CD4-positive, CD25-positive, alpha-beta regulatory T cell (primary cell): ENCODE results near the gene SCOC. TPM values are rescaled to one million over a fixed set of nuclear protein-coding genes. Genes with fewer than 3 reads are reported as not detected.

Experiments
- ATAC-seq, 2 donors: fragments of 150-1000 bp; cut with Tn5 transposase; one replicate each; pipeline ENCODE4 v1.10.0; 2021; ENCODE audit warnings: low read depth in 2 of 2, moderate number of reproducible peaks in 2 of 2, moderate library complexity in 1 of 2
- DNase-seq, 3 donors: peaks; one replicate each; pipeline versions ENCODE4 v3.0.0 to v3.0.0-alpha.2; 2012 to 2022; ENCODE audit warnings: mixed read lengths in 1 of 3
- H3K27ac ChIP-seq: one replicate; pipeline ENCODE4 v1.7.0; 2013; ENCODE audit warnings: mild to moderate bottlenecking, low read length; ENCODE audit not compliant: insufficient read depth, poor library complexity, severe bottlenecking
- H3K27me3 ChIP-seq: one replicate; pipeline ENCODE4 v1.7.0; 2013; ENCODE audit warnings: low read length; ENCODE audit not compliant: control insufficient read depth, insufficient read depth
- H3K36me3 ChIP-seq: one replicate; pipeline ENCODE4 v1.7.0; 2013; ENCODE audit warnings: mild to moderate bottlenecking, low read length, moderate library complexity; ENCODE audit not compliant: control insufficient read depth, insufficient read depth
- H3K4me1 ChIP-seq: 2 replicates; pipeline ENCODE4 v1.7.0; 2013; ENCODE audit warnings: mild to moderate bottlenecking, low read length; ENCODE audit not compliant: insufficient read depth, control insufficient read depth, poor library complexity, severe bottlenecking
- H3K4me3 ChIP-seq: one replicate; pipeline ENCODE4 v1.7.0; 2013; ENCODE audit warnings: low read depth, mild to moderate bottlenecking, low read length, moderate library complexity
- H3K9me3 ChIP-seq, 2 experiments: 1 replicate in 1 of 2; 2 replicates in 1 of 2; pipeline ENCODE4 v1.7.0; 2013; ENCODE audit warnings: low read length in 2 of 2, mild to moderate bottlenecking in 1 of 2, moderate library complexity in 1 of 2; ENCODE audit not compliant: control insufficient read depth in 2 of 2
- H3K27ac Mint-ChIP-seq, 3 donors: one replicate each; pipeline ENCODE4 v1.8.0; 2020 to 2022; ENCODE audit warnings: mild to moderate bottlenecking in 3 of 3, mixed read lengths in 3 of 3, moderate library complexity in 2 of 3
- H3K27me3 Mint-ChIP-seq: one replicate; pipeline ENCODE4 v1.8.0; 2022; ENCODE audit warnings: mild to moderate bottlenecking, mixed read lengths
- H3K36me3 Mint-ChIP-seq: one replicate; pipeline ENCODE4 v1.8.0; 2020; ENCODE audit warnings: mixed read lengths
- H3K4me1 Mint-ChIP-seq, 4 donors: one replicate each; pipeline ENCODE4 v1.8.0; 2020 to 2022; ENCODE audit warnings: mixed read lengths in 4 of 4, mild to moderate bottlenecking in 1 of 4
- H3K4me3 Mint-ChIP-seq, 4 donors: one replicate each; pipeline ENCODE4 v1.8.0; 2020 to 2022; ENCODE audit warnings: mild to moderate bottlenecking in 4 of 4, mixed read lengths in 4 of 4, moderate library complexity in 3 of 4
- H3K9me3 Mint-ChIP-seq, 7 donors: one replicate each; pipeline ENCODE4 v1.8.0; 2020 to 2022; ENCODE audit warnings: mixed read lengths in 7 of 7, mild to moderate bottlenecking in 3 of 7, moderate library complexity in 2 of 7
- polyA plus RNA-seq, 4 donors: library from polyadenylated mRNA; unstranded; fragments of 300-500 nt; fragmentation: Illumina TruSeq; gene quantifications; one replicate each; pipeline ENCODE4 v1.2.3, GENCODE V29; 2021
- total RNA-seq: library from RNA; stranded (reverse); gene quantifications from one replicate; pipeline ENCODE4 v1.2.3, GENCODE V29; 2022

SCOC gene
- total and polyA plus RNA-seq, 5 donors from 2014 or later, result 9.5 to 34.1 (median 27.8) TPM

GRCh38 chr4:140427106-140427918 is 53.9 kb downstream of the SCOC start, which contains the start of gene CLGN:
TSS of gene CLGN (minus strand) at chr4:140427648. CDS start at chr4:140413078, 14,570 bp downstream.
- DNase-seq (peak in 2 of 3 donors; percentile 18 to 51), ATAC-seq (peak; percentile 55 to 58)
- Mint-ChIP-seq H3K4me1 (peaks cover 0 to 8% (median 2%) of the 10 kb centered on the region in 4 donors), H3K27ac (no peak within 1 kb of the TSS), H3K4me3 (peak within 1 kb of the TSS in 3 of 4 donors; percentile 72 to 77 (median 77)), H3K9me3 (peaks cover 0 to 3% (median 0%) of the 10 kb centered on the region in 7 donors), H3K36me3 (no peaks in the 10 kb centered on the region), H3K27me3 (peaks cover 69% of the 10 kb centered on the region)
- peaks cover 20% of the 10 kb centered on the region for H3K27me3 ChIP-seq
- H3K9me3 ChIP-seq, result no peaks in the 10 kb centered on the region
- no peaks in the 10 kb centered on the region for H3K36me3 ChIP-seq
- no peak within 1 kb of the TSS for H3K4me3 ChIP-seq
- H3K4me1 ChIP-seq, result peaks cover 12% of the 10 kb centered on the region
- H3K27ac ChIP-seq, result no peak within 1 kb of the TSS

GRCh38 chr4:140427919-140428471 is 54.5 kb downstream of the SCOC start:
- H3K27me3 Mint-ChIP-seq, result peaks cover 63% of the 10 kb centered on the region

More at GRCh38 chr4:140427919-140428471, 54.5 kb downstream of the SCOC start:
- Histone ChIP-seq H3K27me3 (peaks cover 20% of the 10 kb centered on the region), H3K4me3 (no peak overlapping the region), H3K27ac (no peak overlapping the region), H3K9me3 (no peaks in the 10 kb centered on the region), H3K4me1 (peaks cover 12% of the 10 kb centered on the region), H3K36me3 (no peaks in the 10 kb centered on the region)
- Mint-ChIP-seq H3K36me3 (no peaks in the 10 kb centered on the region), H3K9me3 (peaks cover 0 to 1% (median 0%) of the 10 kb centered on the region in 7 donors), H3K4me3 (peak overlapping the region in 3 of 4 donors; percentile 72 to 77 (median 77)), H3K4me1 (peaks cover 0 to 8% (median 2%) of the 10 kb centered on the region in 4 donors), H3K27ac (no peak overlapping the region)
- DNase-seq (no peak), ATAC-seq (no peak)

Other genes with a start within 250 kb of the SCOC start
- gene MAML3, start 219.5 kb upstream of the SCOC start, total RNA-seq, result 1.1 TPM
- under 1 TPM in 3 of 4 donors, not detected in 1; 0.11 to 0.20 (median 0.13) TPM for gene MAML3, start 219.5 kb upstream of the SCOC start, polyA plus RNA-seq
- not detected for gene CLGN, start 54.0 kb downstream of the SCOC start, total RNA-seq
- gene CLGN, start 54.0 kb downstream of the SCOC start, polyA plus RNA-seq, result not detected
- gene MGAT4D, start 124.6 kb downstream of the SCOC start, total RNA-seq, result not detected
- not detected for gene MGAT4D, start 124.6 kb downstream of the SCOC start, polyA plus RNA-seq
- 14.4 TPM for gene ELMOD2, start 150.5 kb downstream of the SCOC start, total RNA-seq
- 10 to 100 TPM in 2 of 4 donors, 1 to 10 TPM in 2; 8.3 to 14.8 (median 10.2) TPM for gene ELMOD2, start 150.5 kb downstream of the SCOC start, polyA plus RNA-seq
- gene UCP1, start 195.3 kb downstream of the SCOC start, total RNA-seq, result not detected
- not detected for gene UCP1, start 195.3 kb downstream of the SCOC start, polyA plus RNA-seq